A549 (cell line): Measurements from ENCODE around the gene EFS.

Experiments used
- BHLHE40 ChIP-seq: IDR thresholded peaks from 2 replicates; pipeline ENCODE4 v1.6.1; 2012; ENCODE audit warnings: low read depth, low read length, inconsistent platforms
- EP300 ChIP-seq, 2 experiments: fragments of >200 bp; sonication (Bioruptor Twin); formaldehyde crosslinking; IDR thresholded peaks; 2 replicates in 1 of 2; 3 replicates in 1 of 2; pipeline ENCODE4 v1.6.1; 2016 to 2017
- POLR2A ChIP-seq: IDR thresholded peaks from 2 replicates; pipeline ENCODE4 v1.6.1; 2012; ENCODE audit warnings: mild to moderate bottlenecking, low read length
- TF ChIP-seq, protein P1 (sequence below): fragments of 200-600 bp; sonication (generic); IDR thresholded peaks from 2 replicates; pipeline ENCODE4 v1.6.1; 2016; ENCODE audit warnings: antibody characterized with exemption, mild to moderate bottlenecking, moderate library complexity
- TF ChIP-seq, protein P2 (sequence below): fragments of >200 bp; sonication (Bioruptor Twin); formaldehyde crosslinking; IDR thresholded peaks from 3 replicates; pipeline ENCODE4 v1.5.1; 2016

DNA sequence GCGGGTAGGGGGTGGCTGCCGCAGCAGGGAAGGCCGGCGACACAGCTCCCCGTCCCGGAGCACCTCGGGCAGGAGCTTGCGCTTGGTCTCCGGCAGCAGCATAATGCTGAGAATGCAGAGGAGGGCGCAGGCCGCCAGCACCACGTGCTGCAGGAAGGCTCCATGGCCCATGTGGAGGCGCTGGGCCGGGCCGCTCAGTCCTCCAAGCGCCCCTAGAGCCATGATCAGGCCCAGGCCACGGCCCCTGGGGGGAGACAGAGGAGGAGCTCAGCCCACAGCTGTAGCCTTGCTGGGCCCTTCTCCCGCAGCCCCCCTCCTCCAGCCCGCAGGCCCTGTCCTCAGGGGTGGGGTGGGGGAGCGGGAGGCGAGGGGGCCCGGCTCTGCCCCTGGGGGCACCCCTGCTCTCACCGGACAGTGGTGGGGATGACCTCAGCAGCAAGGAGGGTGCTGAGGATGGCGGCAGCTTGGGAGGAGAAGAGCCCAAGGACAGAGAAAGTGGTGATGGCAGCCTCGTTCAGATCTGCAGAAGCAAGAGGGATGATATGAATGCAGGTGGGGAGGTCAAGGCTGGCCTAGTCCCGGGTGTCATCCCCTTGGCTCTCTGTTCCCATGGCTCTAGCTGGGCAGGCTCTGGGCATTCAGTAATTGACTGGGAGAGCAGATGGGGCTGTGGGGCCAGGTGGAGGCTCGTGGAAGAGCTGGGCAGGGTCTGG is 18.1 kb downstream of the EFS start:
- TF ChIP-seq BHLHE40 (no peak), POLR2A (no peak), EP300 (IDR thresholded peaks at IDR 0.05) (no peak)
- TF ChIP-seq, protein P1, sequence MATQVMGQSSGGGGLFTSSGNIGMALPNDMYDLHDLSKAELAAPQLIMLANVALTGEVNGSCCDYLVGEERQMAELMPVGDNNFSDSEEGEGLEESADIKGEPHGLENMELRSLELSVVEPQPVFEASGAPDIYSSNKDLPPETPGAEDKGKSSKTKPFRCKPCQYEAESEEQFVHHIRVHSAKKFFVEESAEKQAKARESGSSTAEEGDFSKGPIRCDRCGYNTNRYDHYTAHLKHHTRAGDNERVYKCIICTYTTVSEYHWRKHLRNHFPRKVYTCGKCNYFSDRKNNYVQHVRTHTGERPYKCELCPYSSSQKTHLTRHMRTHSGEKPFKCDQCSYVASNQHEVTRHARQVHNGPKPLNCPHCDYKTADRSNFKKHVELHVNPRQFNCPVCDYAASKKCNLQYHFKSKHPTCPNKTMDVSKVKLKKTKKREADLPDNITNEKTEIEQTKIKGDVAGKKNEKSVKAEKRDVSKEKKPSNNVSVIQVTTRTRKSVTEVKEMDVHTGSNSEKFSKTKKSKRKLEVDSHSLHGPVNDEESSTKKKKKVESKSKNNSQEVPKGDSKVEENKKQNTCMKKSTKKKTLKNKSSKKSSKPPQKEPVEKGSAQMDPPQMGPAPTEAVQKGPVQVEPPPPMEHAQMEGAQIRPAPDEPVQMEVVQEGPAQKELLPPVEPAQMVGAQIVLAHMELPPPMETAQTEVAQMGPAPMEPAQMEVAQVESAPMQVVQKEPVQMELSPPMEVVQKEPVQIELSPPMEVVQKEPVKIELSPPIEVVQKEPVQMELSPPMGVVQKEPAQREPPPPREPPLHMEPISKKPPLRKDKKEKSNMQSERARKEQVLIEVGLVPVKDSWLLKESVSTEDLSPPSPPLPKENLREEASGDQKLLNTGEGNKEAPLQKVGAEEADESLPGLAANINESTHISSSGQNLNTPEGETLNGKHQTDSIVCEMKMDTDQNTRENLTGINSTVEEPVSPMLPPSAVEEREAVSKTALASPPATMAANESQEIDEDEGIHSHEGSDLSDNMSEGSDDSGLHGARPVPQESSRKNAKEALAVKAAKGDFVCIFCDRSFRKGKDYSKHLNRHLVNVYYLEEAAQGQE = no peak
- TF ChIP-seq, protein P2, sequence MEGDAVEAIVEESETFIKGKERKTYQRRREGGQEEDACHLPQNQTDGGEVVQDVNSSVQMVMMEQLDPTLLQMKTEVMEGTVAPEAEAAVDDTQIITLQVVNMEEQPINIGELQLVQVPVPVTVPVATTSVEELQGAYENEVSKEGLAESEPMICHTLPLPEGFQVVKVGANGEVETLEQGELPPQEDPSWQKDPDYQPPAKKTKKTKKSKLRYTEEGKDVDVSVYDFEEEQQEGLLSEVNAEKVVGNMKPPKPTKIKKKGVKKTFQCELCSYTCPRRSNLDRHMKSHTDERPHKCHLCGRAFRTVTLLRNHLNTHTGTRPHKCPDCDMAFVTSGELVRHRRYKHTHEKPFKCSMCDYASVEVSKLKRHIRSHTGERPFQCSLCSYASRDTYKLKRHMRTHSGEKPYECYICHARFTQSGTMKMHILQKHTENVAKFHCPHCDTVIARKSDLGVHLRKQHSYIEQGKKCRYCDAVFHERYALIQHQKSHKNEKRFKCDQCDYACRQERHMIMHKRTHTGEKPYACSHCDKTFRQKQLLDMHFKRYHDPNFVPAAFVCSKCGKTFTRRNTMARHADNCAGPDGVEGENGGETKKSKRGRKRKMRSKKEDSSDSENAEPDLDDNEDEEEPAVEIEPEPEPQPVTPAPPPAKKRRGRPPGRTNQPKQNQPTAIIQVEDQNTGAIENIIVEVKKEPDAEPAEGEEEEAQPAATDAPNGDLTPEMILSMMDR = no peak
